GM23338 (cell line): ENCODE measurements around the gene ODF2L.
"Not testable (repeated sequence)": the region's sequence is repeated elsewhere in the genome, so short reads cannot be mapped to it uniquely, and the experiment has no call there.

ENCODE experiments used
- CREB1 ChIP-seq: fragments of 250-450 bp; sonication (Bioruptor Pico); IDR thresholded peaks from 2 replicates; pipeline ENCODE4 v1.5.0; 2020; ENCODE audit warnings: low read depth, mild to moderate bottlenecking, moderate library complexity
- CTCF ChIP-seq, 2 experiments: fragments of 200-600 bp in 1 of 2; sonication (generic) in 1 of 2; conservative IDR thresholded peaks; 2 replicates each; pipeline versions ENCODE4 v1.5.1 to v1.6.1; 2016 to 2017; ENCODE audit warnings: antibody characterized with exemption in 2 of 2, low read depth in 2 of 2, mild to moderate bottlenecking in 2 of 2, moderate library complexity in 1 of 2
- ETS1 ChIP-seq: IDR thresholded peaks from 2 replicates; pipeline ENCODE4 v1.6.1; 2016; ENCODE audit warnings: antibody characterized with exemption
- EZH2 ChIP-seq: fragments of 200-600 bp; sonication (generic); IDR thresholded peaks from one replicate; pipeline ENCODE4 v1.8.0; 2017; ENCODE audit warnings: antibody characterized with exemption, mild to moderate bottlenecking, low read depth; ENCODE audit not compliant: unreplicated experiment
- EZH2phosphoT487 ChIP-seq: fragments of 200-600 bp; sonication (generic); IDR thresholded peaks from one replicate; pipeline ENCODE4 v1.8.1; 2018; ENCODE audit warnings: antibody characterized with exemption; ENCODE audit not compliant: unreplicated experiment
- JUNB ChIP-seq: IDR thresholded peaks from one replicate; pipeline ENCODE4 v1.6.1; 2016; ENCODE audit warnings: antibody characterized with exemption; ENCODE audit not compliant: unreplicated experiment
- POLR2AphosphoS5 ChIP-seq: IDR thresholded peaks from 2 replicates; pipeline ENCODE4 v1.6.1; 2016; ENCODE audit warnings: antibody characterized with exemption, low read depth
- REST ChIP-seq: IDR thresholded peaks from one replicate; pipeline ENCODE4 v1.6.1; 2018; ENCODE audit warnings: antibody characterized with exemption; ENCODE audit not compliant: unreplicated experiment
- STAT1 ChIP-seq: IDR thresholded peaks from one replicate; pipeline ENCODE4 v1.6.1; 2016; ENCODE audit warnings: antibody characterized with exemption; ENCODE audit not compliant: unreplicated experiment

GRCh38 chr1:86350230-86350629 is 45.9 kb downstream of the ODF2L start:
- not testable (repeated sequence) for TF ChIP-seq POLR2AphosphoS5; CTCF (conservative IDR thresholded peaks at IDR 0.05; ENCODE audit: low read depth in 2 of 2); EZH2; EZH2phosphoT487; CREB1 (CRISPR knock-in tag); REST; ETS1; STAT1; JUNB
